ENCODE measurements around the gene MAGI1.
"Not testable (repeated sequence)": the region's sequence is repeated elsewhere in the genome, so short reads cannot be mapped to it uniquely, and the experiment has no call there.

Gene MAGI1

DNA sequence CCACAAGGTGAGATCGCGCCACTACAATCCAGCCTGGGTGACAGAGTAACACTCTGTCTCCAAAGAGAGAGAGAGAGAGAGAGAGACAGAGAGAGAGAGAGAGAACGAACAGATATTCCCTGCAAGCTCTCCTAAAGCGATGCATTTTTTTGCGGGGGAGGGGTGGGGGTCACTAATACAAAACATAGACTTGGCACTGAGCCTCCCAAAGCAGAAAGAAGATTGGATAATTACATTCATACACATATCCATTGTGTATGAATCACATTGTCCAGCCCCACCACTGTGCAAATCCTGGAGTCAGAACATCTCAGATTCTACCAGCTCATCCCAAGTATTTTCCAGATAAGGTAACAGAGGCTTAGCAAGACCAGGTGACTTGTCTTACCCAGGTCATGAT is 459.9 kb downstream of the MAGI1 start:
- no peak for DNase-seq

DNA sequence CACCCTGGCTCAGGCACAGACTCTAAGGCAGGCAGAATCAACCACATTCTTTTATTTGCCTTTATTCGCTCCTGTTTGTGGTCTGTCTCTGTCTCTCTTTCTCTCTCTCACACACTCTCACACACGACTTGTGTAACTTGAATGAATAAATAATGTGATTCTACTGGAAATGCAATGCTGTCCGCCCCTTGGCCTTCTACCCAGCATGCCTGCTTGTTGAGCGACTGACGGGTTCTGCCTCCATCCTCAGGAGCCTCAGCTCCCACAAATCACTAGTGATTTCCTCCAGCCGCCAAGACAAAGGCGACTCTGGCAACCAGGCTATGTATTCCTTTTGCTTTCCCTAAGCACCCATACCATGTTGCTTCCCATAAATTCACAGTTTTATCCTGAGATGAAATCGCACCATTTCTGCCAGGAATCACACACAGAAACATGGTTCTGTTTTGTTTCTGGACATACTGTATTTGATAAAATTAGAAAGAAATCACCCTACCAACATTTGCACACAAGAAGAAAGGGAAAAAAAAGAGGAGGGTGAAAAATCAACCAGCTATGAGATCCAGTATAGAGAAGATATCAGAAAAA is 460.8 kb downstream of the MAGI1 start:
- DNase-seq, result no peak

DNA sequence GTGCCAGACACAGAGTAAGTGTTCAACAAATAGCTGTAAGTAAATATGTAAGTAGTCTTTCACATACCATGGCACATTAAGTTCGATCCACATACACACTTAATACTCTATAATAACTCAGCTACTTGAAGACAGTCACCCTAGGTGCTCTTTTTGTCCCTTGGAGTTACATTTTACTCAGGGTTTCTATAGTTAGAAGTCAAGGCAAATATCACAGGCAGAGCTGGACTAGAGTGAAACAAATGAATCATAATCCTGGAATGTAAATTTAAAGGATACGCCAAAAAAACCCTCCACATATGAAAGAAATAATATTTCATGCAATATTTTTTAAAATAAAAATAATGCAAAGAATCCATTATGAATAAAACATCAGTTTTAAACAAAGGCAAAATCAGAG is 461.8 kb downstream of the MAGI1 start:
- DNase-seq, result no peak

DNA sequence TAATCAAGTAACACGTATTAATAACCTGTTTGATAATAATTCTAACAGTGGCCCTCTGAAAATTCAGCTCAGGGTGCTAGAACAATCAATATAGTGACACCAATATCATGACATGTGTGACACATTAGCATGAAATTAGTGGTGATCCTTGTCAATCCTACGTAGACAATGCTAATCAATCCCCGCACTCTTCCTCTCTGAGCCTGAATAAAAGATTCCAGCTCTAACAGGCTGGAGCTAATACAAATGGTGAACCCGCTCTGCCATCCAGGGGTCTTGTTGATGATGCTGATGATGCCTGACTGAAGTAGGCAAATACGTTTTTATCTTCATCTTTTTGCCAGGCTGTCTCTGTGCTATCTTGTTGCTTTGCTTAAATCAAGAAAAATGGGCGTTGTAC is 462.5 kb downstream of the MAGI1 start:
- no peak for DNase-seq

DNA sequence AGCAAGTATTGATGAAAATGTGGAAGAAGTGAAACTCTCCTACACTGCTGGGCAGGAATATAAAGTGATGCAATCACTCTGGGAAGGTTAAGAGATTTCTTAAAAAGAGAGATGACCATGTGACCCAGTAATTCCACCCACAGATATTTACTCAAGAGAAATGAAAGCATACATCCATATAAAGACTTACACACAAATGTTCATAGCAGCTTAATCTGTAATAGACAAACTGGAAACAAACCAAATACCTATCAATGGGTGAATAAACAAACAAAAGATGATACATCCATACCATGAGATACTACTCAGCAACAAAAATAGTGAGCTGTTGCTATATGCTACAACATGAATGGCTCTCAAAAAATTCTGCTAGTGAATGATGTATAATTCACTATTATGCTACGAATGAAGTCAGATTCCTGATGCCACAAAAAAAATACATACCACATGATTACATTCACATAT is 463.3 kb downstream of the MAGI1 start:
- no peak for DNase-seq

DNA sequence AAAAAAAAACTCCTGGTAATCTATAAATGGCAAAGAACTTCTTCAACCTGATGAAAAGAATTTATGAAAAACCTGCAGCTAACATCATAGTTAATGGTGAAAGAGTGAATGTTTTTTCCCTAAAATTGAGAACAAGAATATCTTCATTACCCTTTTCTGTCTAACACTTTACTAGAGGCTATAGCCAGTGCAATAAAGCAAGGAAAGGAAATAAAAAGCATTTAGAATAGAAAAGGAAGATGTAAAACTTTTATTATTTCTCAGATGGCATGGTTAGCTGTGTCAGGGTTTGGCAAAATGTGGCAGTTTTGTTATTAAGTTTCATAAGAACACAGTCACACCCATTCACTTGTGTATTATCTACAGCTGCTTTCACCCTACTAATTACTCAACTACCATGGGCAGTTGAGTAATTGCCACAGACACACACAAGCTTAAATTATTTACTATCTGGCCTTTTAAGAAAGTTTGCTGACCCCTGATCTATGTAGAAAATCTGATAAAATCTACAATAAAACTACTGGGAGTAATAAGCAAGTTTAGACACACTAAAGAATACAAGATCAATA is 465.1 kb downstream of the MAGI1 start:
- no peak for DNase-seq

DNA sequence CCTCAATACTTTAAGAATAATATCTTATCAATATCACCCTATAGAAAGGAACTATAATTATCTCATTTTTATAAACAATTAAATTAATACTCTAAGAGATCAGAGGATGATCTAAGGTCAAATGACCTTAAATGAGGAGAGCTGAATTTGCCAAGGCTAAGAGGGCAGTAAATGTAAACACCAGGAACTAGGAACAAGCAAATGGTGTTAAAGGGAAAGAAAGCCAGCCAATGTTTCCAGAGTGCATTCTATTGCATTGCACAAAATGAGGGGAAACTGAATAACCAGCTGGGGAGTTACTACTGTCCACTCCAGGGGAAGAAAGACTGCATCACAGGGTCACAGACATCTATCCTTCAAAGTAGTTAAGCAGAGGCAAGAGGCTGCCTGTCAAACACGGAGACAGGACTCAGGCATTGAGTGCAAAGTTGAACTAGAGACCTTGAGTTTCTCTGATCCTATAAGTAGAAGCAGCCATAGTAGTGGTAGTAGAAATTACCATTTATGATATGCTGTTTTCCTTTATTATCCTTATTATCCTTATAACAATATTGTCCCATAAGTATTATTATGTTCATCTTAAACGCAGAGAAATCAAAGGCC is 466.4 kb downstream of the MAGI1 start:
- DNase-seq, result no peak

DNA sequence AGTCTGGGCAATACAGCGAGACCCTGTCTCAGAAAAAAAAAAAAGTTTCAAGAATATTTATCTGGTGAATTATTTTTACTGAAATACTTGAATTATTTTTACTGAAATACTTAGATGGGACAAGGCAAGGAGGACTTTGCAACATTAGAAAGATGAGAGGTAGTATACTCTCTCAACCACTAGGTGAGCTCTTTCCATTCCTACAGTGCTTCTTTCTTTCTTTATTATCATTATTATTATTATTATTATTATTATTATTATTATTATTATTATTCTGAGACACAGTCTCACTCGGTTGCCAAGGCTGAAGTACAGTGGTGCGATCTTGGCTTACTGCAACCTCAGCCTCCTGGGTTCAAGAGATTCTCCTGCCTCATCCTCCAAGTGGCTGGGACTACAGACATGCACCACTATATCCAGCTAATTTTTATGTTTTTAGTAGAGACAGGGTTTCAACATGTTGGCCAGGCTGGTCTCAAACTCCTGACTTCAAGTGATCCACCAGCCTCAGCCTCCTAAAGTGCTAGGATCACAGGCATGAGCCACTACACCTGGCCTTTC is 468.8 kb downstream of the MAGI1 start:
- DNase-seq, result no peak

DNA sequence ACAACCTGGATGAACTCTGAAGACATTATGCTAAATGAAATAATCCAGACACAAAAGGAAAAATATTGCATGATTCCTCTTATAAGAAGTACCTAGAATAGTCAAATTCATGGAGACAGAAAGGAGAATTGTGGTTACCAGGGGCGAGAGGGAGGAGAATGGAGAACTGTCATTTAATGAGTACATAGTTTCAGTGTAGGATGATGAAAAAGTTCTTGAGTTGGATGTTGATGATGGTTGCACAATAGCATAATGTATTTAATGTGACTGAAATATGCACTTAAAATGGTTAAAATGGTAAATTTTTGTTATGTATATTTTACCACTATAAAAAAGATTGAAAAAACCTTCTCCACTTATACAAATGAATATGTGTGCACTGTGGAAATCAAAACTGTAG is 469.6 kb downstream of the MAGI1 start:
- no peak for DNase-seq

DNA sequence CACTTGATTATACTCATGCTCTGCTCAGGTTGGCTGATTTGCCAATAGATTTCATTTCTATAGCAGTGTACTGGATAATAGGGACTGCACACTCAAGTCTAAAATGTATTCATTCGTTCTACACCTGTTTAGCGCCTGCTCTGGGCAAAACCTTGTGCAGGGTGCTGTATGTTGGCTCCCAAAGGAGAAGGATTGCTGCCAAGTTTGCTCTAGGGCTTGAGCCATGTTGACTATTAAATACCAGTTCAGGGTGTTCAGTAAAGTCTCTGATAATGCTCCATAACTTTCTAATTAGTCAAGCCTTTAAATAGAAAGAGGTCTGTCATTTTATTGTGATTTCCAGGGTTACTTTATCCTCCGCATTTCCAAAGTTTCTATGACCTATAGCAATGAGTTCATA is 470.2 kb downstream of the MAGI1 start:
- DNase-seq, result no peak

DNA sequence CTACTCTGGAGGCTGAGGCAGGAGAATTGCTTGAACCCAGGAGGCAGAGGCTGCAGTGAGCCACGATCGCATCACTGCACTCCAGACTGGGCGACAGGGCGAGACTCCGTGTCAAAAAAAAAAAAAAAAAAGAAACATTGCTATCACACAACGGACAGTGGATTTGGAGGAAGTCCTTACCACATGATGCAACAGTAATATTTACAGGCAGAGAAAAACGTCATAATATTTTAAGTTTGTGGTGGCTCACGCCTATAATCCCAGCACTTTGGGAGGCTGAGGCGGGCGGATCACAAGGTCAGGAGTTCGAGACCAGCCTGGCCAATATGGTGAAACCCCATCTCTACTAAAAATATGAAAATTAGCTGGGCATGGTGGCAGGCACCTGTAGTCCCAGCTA is 473.0 kb downstream of the MAGI1 start:
- not testable (repeated sequence) for DNase-seq

DNA sequence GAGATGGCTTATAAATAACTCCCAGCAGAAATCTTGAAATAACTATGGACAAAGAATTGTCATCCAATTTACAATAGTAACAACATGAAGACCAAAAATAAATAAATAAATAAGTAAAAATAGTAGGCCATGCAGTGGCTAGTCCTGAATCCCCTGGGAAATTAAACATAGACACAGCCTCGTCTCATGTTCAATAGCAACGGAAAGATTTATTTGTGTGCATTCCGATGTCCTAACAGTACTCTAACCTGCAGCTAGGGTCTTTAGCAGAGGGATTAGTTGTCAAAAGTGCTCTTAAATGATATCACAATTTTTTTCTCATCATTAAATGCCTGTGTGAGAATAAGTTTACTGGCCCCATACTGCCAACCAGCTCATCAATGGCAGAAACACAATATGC is 474.2 kb downstream of the MAGI1 start:
- no peak for DNase-seq

DNA sequence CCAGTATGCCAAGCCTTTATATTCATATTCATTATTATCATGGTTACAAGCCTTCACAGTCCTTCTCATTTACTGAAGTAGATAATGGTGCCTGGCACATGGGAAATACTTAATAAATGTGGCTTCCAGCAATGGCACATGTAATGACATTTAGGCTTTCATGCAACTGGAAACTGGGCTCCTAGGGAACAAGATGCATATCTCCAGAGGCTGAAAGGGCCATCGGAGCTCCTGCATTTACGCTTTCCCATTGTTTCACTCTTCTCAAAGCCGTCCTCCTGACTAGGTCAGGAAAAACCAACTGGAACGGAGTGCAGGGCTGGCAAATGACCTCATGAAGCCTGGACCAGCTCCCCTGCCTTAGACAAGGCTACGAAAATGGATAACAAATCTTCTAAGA is 474.9 kb downstream of the MAGI1 start:
- DNase-seq, result no peak

DNA sequence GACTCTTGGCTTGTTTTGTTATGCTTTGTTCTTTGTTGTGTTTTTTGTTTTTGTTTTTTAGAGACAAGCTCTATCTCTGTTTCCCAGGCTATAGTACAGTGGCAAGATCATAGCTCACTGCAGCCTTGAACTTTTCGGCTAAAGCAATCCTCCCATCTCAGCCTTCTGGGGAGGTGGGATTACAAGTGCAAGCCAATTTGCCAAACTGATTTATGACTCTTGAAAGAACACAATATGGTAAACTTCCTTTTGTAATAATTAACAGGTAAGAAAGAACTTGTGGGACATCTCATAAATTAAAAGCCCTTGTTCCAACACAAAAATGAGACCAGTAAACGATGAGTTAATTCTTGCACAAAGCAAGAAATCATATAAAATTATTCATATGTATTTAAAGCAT is 476.3 kb downstream of the MAGI1 start:
- DNase-seq, result no peak

DNA sequence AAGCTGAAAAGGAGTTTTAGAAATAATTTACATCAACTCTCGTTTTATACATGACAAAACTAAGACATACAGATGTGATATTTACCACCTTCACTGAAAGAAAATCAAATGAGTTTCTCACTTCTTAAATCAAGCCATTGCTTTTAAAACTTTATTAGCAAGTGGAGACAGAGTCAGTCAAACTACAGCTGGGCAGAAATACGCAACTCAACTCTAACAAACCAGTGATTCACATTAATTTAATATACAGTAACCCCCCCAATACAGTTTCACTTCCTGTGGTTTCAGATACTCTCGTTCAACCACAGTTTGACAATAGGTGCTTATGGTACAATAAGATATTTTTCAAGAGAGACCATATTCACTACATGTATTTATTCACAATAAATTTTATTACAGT is 477.1 kb downstream of the MAGI1 start:
- peak in 1 of 5 experiments; percentile 3 for DNase-seq

DNA sequence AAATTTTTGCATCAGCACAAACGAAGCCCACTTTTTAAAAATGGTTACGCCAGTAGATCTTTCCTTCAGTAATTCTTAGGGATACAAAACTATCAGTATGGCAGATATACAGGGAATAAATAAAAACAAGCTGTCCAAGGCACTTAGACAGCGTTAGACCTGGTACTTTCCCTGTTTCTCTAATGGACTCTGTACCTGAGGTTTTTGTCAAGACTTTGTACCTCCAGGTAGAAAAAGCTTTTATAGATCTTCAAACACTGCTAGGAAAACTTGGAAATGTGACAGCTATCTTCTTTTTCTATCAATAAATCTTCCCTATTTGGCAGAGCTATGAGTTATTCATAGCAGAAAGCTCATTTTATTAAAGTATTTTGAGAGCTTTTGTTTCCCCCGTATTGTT is 477.8 kb downstream of the MAGI1 start:
- DNase-seq, result no peak

DNA sequence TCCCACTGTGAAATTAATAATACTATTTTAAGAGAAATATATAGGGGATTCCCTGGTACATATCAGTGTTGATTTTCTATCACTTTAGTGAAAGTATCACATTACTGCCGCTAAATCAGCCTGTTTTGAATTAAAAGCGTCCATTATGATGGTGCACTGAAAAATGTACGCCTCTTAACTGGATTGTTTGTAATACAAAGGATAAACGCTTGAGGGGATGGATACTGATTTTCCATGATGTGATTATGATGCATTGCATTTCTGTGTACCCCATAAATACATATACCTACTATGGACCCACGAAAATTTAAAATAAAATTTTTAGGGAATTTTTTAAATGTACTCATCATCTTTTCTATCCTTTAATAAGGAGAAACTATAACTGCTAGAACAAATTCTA is 478.6 kb downstream of the MAGI1 start:
- DNase-seq, result no peak

DNA sequence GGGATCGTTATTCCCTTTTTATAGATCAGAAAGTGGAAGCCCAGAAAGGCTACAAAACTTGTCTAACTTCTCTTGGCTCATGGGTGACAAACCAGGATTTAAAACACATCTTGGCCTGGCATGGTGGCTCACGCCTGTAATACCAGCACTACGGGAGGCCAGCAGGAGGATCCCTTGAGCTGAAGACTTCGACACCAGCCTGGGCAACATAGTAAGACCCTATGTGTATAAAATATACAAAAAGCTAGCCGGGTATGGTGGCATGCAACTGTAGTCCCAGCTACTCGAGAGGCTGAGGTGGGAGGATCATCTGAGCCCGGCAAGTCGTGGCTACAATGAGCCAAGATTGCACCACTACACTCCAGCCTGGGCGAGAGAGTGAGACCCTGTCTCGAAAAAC is 479.1 kb downstream of the MAGI1 start:
- DNase-seq, result no peak

DNA sequence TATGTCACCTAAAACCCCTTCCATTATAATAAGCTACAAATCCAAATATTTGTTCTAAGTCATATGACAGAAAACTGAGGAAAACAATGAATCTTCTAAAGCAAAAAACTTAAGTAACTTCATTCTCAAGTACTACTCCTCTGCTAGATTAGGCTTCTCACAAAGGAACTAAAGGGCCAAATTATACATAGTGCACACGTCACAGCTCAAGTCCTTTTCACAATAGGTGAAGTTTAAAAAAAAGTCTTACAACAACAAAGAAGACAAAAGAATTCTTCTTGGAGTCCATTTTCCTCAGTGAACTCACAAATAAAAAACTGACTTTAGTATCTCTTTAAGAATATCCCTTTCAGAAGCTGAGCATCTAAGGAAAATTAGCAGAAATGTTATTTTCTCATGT is 479.9 kb downstream of the MAGI1 start:
- DNase-seq, result no peak

DNA sequence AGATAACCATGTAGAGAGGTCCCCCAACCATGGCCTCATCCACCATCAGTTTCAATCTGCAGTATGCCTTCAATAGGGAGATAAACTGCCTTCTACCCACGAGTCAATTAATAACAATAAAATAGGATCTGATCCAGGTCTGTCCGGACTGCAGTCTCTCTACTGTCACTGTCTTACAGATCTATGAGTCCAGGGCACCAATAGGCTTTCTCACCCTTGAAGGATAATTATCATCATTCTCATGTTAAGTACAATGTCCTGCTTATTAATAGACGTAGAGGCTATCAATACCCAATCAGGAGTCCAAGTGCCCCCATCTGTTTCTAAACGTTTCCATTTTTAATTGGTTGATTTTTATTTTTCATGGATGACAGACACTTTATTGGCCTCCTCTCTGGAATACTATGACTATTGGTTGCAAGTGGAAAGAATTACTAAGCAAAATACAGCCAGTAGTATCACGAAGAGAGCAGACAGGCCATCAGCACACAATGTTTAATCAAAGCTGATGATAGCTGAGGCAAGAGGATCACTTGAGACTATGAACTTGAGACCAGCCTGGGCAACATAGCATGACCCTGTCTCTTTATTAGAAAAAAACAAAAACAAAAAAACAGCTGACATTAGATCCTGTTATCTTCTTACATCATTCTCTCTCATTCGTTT is 480.7 kb downstream of the MAGI1 start:
- DNase-seq, result no peak

DNA sequence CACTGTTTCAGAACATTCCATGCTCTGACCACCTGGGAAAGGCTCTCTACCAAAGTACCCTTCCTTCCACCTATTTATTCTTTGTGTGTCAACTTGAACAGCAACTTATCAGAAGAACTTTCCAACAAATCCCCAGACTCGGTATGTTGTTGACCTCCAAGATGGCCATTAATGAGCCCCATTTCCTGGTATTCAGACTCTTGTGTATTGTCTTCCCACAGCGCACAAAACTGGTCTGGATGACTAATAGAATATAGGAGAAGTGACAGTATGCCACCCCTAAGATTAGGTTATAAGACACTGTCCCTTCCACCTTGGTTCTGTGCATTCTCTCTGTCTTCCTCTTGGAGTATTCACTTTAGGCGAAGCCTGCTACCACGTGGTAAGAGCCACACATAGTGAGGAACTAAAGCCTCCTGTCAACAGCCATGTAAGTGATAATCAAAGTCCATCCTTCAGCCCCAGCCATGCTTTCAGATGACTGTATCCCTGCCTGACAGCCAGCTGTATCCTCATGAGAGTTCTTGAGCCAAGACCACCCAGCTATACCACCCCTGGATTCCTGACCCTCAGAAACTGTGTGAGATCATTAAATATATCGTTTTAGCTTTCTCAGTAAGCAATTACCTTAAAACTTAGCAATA is 481.7 kb downstream of the MAGI1 start:
- DNase-seq, result no peak

DNA sequence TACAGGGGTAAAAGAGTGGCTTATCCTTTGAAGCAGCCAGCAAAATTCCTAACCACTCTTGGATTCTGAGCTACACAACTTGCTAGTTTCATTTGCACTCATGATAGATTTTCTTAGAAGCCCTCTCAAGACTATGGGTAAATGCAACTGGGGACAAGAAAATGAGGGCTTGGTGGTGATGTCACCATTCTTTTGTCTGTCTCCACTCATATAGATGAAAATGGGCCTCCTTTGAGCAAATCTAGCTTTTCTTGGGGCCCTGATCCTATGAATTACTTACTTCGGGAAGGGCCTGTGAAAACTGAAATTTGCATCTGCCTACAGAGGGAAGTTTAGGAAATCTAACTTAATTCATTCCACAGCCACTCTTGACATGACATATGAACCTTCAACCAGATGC is 486.3 kb downstream of the MAGI1 start:
- DNase-seq, result no peak

DNA sequence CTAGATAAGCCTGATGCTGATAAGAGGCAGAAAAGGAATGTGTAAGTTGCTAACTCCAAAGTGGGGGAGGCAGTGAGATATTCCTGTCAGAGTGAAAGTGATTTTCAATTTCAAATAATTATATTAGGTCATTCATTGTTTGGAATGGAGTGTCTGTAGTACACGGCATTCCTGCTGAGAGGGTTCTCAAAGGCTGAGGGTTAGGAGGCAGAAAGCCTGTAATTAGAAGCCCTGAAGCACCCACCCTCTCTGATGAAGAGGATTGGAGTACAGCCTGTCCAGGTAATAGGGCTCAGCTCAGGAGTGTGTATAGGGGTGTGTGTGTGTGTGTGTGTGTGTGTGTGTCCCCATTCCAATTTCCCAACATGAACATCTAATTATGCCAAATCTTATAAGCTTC is 486.8 kb downstream of the MAGI1 start:
- no peak for DNase-seq

All from T-helper 2 cell (primary cell).